NCI-H1417 treated with DMSO at 0.1 percent for 48 hours (cell line): Measurements from ENCODE around the gene HTATIP2.
"Not testable (repeated sequence)": the region's sequence is repeated elsewhere in the genome, so short reads cannot be mapped to it uniquely, and the experiment has no call there.

Experiments
- DNase-seq: peaks from one replicate; lab custom pipeline; 2025; lab: John Stamatoyannopoulos, UW

Gene HTATIP2

GRCh38 chr11:20363500-20364340 is at the start of gene HTATIP2:
HTATIP2 (plus strand) TSS chr11:20363714; CDS start chr11:20364238, 524 bp downstream.
- DNase-seq, result no peak

DNA sequence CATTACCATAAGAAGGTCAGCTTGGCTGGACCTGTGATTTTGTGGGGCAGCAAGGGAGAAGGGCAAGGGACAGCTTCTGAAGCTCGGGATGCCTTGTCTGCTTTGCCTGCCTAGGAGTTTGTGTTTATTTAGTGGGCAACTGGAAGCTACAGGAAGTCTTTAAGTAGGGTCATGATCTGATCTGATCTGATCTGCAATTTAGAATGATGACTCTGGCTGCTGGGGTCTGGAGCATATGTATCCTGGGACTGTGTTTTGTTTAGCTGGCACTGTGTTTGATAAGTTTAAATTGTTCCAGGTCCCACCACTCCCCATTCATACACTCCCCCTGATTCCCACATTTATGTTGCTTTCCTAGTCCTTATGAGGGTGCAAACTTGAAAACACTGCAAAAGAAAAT is 47.7 kb upstream of the HTATIP2 start:
- DNase-seq, result no peak

GRCh38 chr11:20321177-20321576 is 42.3 kb upstream of the HTATIP2 start:
- no peak for DNase-seq

GRCh38 chr11:20327377-20327935 is 36.1 kb upstream of the HTATIP2 start:
- no peak for DNase-seq

DNA sequence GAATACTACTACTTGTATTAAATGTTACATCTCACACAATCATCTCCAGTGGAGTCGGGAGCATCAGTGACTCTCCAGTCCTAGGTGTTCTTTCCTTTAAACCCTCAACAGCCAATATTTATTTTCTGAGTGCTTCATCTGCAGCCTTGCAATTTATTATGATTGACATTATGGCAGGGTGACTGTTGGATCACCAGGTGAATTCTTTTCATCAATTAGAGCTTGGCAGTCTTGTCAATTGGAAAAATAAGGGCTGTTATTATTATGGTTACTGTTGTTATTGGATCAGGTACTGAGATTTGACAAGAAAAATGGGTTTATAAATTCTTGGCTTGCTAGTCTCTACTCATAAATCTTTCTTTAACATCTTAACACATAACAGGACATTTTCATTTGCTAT is 27.5 kb upstream of the HTATIP2 start:
- no peak for DNase-seq

DNA sequence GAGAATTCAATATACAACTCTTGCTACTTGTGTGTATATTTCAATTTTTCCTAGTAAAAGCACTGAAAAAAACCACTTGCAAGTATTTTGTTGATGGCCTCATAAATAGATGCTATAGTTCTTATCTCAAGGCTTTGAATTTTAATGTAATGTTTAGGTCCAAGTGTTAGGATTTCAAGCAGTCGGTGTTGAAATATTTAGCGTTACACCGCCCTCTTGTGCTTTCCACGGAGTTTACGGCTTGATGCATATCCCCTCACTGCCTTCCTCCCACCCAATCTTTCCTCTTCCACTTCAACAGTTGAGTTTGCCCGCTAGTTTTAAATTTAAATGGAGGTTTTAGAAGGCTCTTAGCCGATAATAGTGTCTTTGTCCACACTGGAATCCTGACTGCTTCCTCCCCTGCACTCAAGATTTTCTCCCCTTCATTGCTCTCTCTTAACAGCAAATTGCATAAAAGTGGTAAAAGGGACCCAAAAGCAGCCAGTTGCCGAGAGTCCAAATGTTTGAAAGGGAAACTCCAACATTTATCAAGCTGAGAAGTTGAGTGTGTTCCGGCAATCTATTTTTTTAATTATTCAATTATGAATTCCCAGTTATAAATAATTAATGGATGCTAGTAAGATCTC is 25.9 kb upstream of the HTATIP2 start:
- no peak for DNase-seq

- DNase-seq, result no peak
These were observed 21.0 kb upstream of the HTATIP2 start for GRCh38 chr11:20342347-20343141.

GRCh38 chr11:20351136-20351535 is 12.4 kb upstream of the HTATIP2 start:
- DNase-seq, result no peak

- DNase-seq, result no peak
These were observed 11.7 kb upstream of the HTATIP2 start for GRCh38 chr11:20351751-20352262.

DNA sequence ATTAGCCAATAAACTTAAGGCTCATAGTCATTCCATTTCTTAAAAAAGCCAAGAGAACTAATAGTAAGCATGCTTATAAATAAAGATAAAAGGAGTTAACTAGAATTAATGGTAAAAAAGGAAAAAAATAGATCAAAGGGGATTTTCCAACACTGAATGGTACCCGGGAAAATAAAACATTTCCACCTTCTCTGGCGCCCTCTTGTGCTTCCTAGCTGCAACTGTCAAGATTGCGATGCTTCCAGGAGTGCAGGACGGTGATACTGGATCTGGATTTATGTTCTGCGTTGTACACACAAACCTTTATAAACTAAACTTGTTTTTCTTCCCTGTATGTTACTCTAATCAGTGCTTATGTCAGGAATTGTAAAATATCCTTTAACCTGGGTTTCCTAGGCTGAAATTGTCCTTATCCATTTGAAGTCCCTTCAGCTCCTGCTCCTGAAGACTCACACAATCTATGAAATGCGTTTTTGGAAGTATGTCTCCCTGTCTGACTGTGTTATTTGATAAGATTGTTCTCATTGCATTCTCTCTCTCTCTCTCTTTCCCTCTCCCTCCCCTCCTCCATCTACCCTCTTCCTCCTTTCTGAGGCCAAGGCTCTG is 9.6 kb upstream of the HTATIP2 start:
- no peak for DNase-seq

GRCh38 chr11:20355221-20356219 is 8.0 kb upstream of the HTATIP2 start:
- no peak for DNase-seq

DNA sequence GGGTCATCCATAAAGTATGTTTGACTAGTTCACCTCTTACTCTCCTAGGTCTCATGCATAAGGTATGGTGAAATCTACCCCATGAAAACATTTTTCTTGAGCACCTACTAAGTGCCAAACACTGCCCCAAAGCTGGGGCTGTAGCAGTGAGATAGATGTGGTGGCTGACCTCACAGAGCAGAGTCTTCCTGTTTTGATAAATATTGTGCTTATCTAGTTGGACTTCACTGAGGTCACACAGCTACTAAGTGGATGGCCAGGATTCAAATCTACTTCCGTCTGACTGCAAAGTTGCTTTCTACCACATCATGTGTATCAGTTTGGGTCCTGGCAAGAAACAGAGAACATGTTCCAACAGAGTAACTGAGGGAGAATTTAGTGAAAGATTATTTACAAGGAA is 6.4 kb upstream of the HTATIP2 start:
- DNase-seq, result no peak

DNA sequence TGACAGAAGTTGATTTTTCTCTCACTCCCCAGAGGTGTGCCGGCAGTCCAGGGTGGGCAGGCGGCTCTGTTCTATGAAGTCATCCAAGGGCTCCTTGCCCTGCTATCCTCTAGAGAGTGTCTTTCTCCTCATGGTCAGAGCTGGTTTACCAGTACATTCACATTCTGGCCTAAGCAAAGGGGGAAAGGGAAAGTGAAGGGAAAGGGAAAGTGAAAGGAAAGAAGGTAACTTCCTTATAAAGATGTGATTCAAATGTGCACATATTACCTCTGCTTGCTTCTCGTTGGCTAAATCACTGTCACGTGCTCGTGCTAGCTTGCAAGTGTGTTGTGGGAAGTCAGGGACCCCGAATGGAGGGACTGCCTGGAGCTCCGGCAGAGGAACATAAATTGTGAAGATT is 2.9 kb upstream of the HTATIP2 start:
- no peak for DNase-seq

- no peak for DNase-seq
These were observed 1.0 kb upstream of the HTATIP2 start for GRCh38 chr11:20362481-20362880.

- no peak for DNase-seq
These were observed 390 bp upstream of the HTATIP2 start for GRCh38 chr11:20363149-20363499.

- no peak for DNase-seq
These were observed 853 bp downstream of the HTATIP2 start for GRCh38 chr11:20364341-20364792.

GRCh38 chr11:20365465-20365864 is 2.0 kb downstream of the HTATIP2 start:
- DNase-seq, result not testable (repeated sequence)

DNA sequence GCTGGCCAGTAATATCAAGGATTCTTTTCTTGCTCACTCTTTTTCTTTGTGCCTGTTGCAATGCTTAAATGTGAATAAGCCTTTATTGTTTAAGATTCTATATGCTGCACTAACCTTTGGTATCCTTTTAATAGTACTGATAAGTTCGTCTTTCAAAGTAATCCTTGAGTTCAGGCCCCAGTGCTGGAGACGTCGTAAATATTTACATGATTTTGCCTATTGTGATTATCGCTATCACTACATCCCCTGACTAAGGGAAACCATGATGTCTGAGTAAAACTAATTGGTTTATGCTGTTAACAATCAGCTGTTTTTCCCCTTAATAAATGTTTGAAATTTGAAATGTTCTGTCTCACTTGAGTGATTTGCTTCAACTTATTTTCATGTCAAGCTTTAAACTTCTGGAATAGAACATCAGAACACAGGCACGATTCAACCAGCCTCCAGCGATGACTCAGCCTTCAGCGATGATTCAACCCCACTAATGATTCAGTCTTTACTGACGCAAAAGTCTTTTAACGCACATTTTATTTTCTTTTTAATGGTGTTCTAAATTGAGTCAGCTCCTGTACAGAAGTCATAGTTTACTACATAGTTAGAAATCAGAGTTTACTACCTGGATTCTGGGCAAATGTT is 3.9 kb downstream of the HTATIP2 start:
- DNase-seq, result no peak

- DNase-seq, result no peak
These were observed 4.9 kb downstream of the HTATIP2 start for GRCh38 chr11:20368438-20368837.

- no peak for DNase-seq
These were observed 6.3 kb downstream of the HTATIP2 start for GRCh38 chr11:20369826-20370225.
